Pancreas (tissue), 10 donors: ENCODE measurements around the gene IQCN. TPM values are rescaled to one million over a fixed set of nuclear protein-coding genes. Genes with fewer than 3 reads are reported as not detected.

Experiments
- ATAC-seq, 4 donors: fragments of 200-7000 bp; cut with Tn5 transposase; one replicate each; pipeline versions ENCODE4 v1.8.0 to v1.9.1; 2020; ENCODE audit warnings: mild to moderate bottlenecking in 4 of 4, moderate library complexity in 4 of 4
- DNase-seq, 6 donors: peaks; one replicate each; pipeline ENCODE4 v3.0.0-alpha.2; 2020
- FAIRE-seq: peaks from 2 replicates; lab custom pipeline; 2012; peaks lifted over from hg19 to GRCh38; lab: Jason Lieb, UNC
- H3K27ac ChIP-seq, 4 donors: fragments of 200-600 bp; sonication (generic); 1 replicate in 3 of 4; 2 replicates in 1 of 4; pipeline versions ENCODE4 v1.5.0 to v1.8.0; 2020
- H3K27me3 ChIP-seq, 4 donors: fragments of 200-600 bp; one replicate each; pipeline ENCODE4 v1.8.0; 2021
- H3K36me3 ChIP-seq, 3 donors: fragments of 200-600 bp; sonication (generic) in 1 of 3; one replicate each; pipeline versions ENCODE4 v1.5.0 to v1.8.0; 2020 to 2021
- H3K4me1 ChIP-seq, 3 donors: fragments of 200-600 bp; one replicate each; pipeline ENCODE4 v1.8.0; 2021
- H3K4me3 ChIP-seq, 4 donors: fragments of 200-600 bp; sonication (generic) in 2 of 4; one replicate each; pipeline versions ENCODE4 v1.5.0 to v1.8.0; 2020 to 2021
- H3K9me3 ChIP-seq, 4 donors: fragments of 200-600 bp; one replicate each; pipeline ENCODE4 v1.8.0; 2021
- WGBS, 2 donors: extraction: QIAGEN DNeasy Blood & Tissue Kit; methylation state at CpG; one replicate each; pipeline ENCODE4 v1.1.7; 2013; 5-methylcytosine and 5-hydroxymethylcytosine counted together
- intact Hi-C, 3 donors: fragments of 100-400 bp; cut with DNase I; formaldehyde crosslinking; loops; one replicate each; pipeline versions ENCODE4 v1.11.1 to v1.14.2; 2022
- polyA plus RNA-seq, 2 donors: library from polyadenylated mRNA; stranded (reverse); fragments of 200-250 nt; gene quantifications; one replicate each; pipeline ENCODE4 v1.2.3, GENCODE V29; 2013
- total RNA-seq, 6 donors: library from RNA; stranded (reverse); fragmentation: NEBNext Ultra II Directional in 4 of 6; extraction: Animal tissue kit (Norgen Biotek cat#: 25700) in 4 of 6; gene quantifications; one replicate each; pipeline versions ENCODE4 v1.2.1 to v1.2.4, GENCODE V29; 2021 to 2023
- TF ChIP-seq, protein P1 (sequence below), 4 donors: fragments of 200-600 bp; sonication (generic) in 3 of 4; IDR thresholded peaks; one replicate each; pipeline versions ENCODE4 v1.5.0 to v1.8.0; 2021; ENCODE audit warnings: antibody characterized with exemption in 4 of 4
- donor health status: healthy with polysubstance abuse.
- donor health status: DM: no; HTN: no; CAD: no; lungs with moderate emphysema.
- donor health status: DM: no; HTN: no; CAD: no.
- donor health status: control.
- donor health status: control.
- donor health status: Bipolar disorder and iron deficiency.
- donor health status: DM: yes; HTN: yes; CAD: no.
- donor health status: DM: no; HTN: no; CAD: no.
- donor health status: DM: no; HTN: no; CAD: no.
- donor health status: DM: yes; HTN: yes; CAD: no.

The IQCN gene
- total and polyA plus RNA-seq, 8 donors: 1.0 to 25.3 (median 3.2) TPM

DNA sequence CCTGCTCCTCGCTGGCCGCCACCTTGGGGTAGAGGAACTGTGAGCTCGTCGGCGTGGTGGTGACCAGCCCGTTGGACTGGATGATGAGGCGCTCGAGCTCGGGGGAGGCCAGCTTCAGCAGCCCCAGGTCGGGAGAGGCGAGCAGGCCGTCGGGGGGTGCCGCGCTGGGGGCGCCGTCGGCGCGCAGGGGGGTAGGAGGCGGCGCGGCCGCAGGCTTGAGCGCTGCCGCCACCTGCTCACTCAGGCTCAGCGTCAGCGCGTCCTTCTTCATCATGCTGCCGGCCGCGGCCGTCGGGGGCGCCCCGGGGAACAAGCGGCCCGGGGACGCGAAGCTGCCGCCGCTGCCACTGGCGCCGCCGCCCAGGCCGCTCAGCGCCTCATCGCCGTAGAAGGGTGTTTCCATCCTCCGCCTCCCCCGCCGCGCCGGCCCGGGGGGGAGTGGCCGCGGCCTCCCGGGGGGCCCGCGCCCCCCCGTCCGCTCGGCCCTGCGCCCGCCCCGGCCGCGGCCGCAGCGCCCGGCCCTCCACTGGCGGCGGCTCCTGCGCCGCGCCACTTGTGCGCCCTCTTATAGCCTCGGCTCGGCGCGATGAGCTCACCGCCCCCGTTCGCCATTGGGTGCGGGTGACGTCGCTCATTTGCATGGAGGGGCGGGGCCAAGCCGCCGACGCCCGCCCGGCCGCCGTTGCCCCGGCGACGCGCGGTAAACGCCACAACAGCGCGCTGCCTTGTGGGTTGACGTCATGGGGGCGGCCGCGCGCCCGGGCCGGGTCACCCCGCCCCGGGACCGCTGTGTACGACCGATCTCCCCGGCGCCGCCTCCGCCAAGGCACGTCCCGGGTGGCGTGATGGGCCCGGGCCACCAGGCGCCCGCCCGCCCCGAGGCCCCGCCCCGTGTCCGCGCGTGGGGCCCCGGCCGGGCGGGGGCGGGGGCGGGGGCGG, 7.1 kb upstream of the IQCN start, which contains the start of gene JUND:
JUND (minus strand) TSS at position 541 of the 939 bp plus-strand sequence; CDS start at position 403, 138 bp downstream.
- no peak for FAIRE-seq
- peak; percentile 63 to 73 (median 70) for ATAC-seq
- TF ChIP-seq, protein P1, sequence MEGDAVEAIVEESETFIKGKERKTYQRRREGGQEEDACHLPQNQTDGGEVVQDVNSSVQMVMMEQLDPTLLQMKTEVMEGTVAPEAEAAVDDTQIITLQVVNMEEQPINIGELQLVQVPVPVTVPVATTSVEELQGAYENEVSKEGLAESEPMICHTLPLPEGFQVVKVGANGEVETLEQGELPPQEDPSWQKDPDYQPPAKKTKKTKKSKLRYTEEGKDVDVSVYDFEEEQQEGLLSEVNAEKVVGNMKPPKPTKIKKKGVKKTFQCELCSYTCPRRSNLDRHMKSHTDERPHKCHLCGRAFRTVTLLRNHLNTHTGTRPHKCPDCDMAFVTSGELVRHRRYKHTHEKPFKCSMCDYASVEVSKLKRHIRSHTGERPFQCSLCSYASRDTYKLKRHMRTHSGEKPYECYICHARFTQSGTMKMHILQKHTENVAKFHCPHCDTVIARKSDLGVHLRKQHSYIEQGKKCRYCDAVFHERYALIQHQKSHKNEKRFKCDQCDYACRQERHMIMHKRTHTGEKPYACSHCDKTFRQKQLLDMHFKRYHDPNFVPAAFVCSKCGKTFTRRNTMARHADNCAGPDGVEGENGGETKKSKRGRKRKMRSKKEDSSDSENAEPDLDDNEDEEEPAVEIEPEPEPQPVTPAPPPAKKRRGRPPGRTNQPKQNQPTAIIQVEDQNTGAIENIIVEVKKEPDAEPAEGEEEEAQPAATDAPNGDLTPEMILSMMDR (IDR thresholded peaks at IDR 0.05): no peak
- peak; percentile 97 to 99 (median 98) for DNase-seq
- WGBS, 2 donors: 0% methylated on average over 70 to 138 of the region's 138 CpGs
- intact Hi-C loops: no loop called here
- Histone ChIP-seq H3K27me3 (no peaks in the 10 kb centered on the region), H3K27ac (peak within 1 kb of the TSS; percentile 97 to 100 (median 100)), H3K36me3 (peaks cover 2 to 18% (median 2%) of the 10 kb centered on the region in 3 donors), H3K4me1 (peaks cover 0 to 37% (median 17%) of the 10 kb centered on the region in 3 donors), H3K9me3 (no peaks in the 10 kb centered on the region), H3K4me3 (peak within 1 kb of the TSS; percentile 69 to 97 (median 80))

DNA sequence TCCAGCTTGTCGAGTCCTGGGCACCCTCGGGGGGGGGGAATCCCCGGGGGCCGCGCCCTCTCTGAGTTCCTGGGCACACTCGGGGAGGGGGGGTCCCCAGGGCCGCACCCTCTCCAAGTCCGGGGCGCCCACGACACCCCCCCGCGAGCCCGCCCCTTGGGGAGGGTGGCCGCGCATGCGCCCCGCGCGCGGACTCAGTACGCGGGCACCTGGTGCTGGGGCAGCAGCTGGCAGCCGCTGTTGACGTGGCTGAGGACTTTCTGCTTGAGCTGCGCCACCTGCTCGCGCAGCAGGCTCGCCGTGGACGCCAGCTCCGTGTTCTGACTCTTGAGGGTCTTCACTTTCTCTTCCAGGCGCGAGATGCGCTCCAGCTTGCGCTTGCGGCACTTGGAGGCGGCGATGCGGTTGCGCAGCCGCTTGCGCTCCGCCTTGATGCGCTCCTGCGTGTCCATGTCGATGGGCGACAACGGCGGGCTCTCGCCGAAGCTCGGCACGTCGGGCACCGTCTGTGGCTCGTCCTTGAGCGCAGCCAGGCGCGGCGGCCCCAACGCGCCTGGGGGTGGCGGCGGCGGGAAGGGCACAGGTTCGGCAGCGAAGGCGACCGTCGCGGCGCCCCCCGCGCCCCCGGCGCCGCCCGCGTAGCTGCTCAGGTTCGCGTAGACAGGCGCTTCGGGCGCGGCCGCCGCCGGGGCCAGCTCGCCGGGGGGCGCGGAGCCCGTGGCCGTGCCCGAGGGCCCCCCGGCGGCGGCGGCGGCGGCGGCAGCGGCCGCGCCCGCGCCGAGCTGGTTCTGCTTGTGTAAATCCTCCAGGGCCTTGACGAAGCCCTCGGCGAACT, 6.2 kb upstream of the IQCN start:
- Histone ChIP-seq H3K36me3 (peaks cover 2 to 18% (median 2%) of the 10 kb centered on the region in 3 donors), H3K27me3 (no peaks in the 10 kb centered on the region), H3K4me3 (peak overlapping the region; percentile 69 to 97 (median 80)), H3K27ac (peak overlapping the region; percentile 97 to 100 (median 100)), H3K4me1 (peaks cover 5 to 46% (median 25%) of the 10 kb centered on the region in 3 donors), H3K9me3 (no peaks in the 10 kb centered on the region)
- intact Hi-C loops: no loop called here
- DNase-seq: peak; percentile 80 to 95 (median 85)
- 0 to 1% methylated on average over 83 to 111 of the region's 111 CpGs for WGBS, 2 donors
- no peak for FAIRE-seq
- peak; percentile 28 to 58 (median 54) for ATAC-seq
- TF ChIP-seq, protein P1 (IDR thresholded peaks at IDR 0.05): no peak

DNA sequence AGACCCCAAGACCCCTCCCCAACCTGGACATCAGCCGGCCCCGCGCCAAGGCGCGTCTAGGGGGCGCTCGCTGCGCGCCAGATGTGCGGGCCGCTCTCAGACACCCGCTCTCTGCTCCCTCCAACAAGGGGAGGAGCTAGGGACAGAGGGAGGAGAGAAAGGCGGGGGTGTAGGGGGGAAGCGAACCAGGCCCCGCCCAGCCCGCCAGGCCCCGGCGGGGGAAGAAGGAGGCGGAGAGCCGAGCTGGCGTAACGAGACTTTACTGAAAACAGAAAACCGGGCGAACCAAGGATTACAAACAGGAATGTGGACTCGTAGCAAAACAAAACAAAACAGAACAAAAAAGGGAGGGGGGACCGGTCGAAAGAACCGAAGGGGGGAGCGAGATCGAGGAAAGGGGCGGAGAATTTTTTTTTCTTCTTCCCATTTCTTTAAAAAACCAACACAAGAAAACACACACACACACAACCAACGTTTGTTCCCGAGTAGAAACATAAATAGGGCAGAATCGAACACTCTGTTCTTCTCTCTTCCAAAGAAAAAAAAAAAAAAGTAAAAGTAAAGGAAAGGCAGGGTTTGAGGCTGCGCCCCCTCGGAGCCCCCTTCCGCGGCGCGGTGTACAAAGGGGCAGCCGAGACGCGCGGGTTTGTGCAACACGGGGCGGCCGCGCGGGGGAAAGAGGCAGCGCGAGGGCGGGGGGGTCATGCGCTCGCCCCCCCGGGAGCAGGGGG, 5.4 kb upstream of the IQCN start:
- TF ChIP-seq, protein P1 (IDR thresholded peaks at IDR 0.05): peak; percentile 38 to 68 (median 56)
- peak overlapping the region; percentile 97 to 100 (median 100) for H3K27ac ChIP-seq
- H3K36me3 ChIP-seq: peaks cover 2 to 18% (median 2%) of the 10 kb centered on the region in 3 donors
- peak; percentile 91 to 95 (median 93) for DNase-seq
- H3K4me1 ChIP-seq: peaks cover 10 to 52% (median 33%) of the 10 kb centered on the region in 3 donors
- intact Hi-C loops: loop anchor here in 2 of 3 donors (5.0 kb wide), 1 partner anchor 48 kb away; no protein-coding TSS in a partner anchor
- H3K9me3 ChIP-seq: no peaks in the 10 kb centered on the region
- ATAC-seq: peak; percentile 49 to 74 (median 72)
- 1% methylated on average over 49 to 55 of the region's 55 CpGs for WGBS, 2 donors
- H3K4me3 ChIP-seq: peak overlapping the region; percentile 43 to 97 (median 80)
- FAIRE-seq: peak; percentile 20
- H3K27me3 ChIP-seq: no peaks in the 10 kb centered on the region

DNA sequence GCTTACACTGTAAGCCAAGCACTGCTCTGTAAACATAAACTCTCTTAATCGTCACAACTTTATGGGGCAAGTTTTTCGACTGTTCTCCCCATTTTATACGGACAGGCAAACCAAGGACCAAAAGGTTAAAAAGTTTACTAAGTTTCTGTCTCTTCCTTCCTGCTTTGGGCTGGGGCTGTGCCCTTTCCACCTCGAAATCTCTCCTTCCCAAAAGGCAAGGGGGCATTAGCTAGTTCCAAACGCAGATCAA, 4.9 kb upstream of the IQCN start:
- FAIRE-seq (no peak), DNase-seq (no peak), ATAC-seq (no peak)
- H3K27me3 ChIP-seq: no peaks in the 10 kb centered on the region
- H3K27ac ChIP-seq: peak overlapping the region; percentile 97 to 100 (median 100)
- 0 to 2% methylated on average over 5 of the region's 5 CpGs for WGBS, 2 donors
- no peaks in the 10 kb centered on the region for H3K9me3 ChIP-seq
- TF ChIP-seq, protein P1 (IDR thresholded peaks at IDR 0.05): no peak
- peaks cover 13 to 55% (median 36%) of the 10 kb centered on the region in 3 donors for H3K4me1 ChIP-seq
- intact Hi-C loops: loop anchor here in 2 of 3 donors (5.0 kb wide), 1 partner anchor 48 kb away; no protein-coding TSS in a partner anchor
- peak overlapping the region; percentile 43 to 97 (median 80) for H3K4me3 ChIP-seq
- H3K36me3 ChIP-seq: peaks cover 2 to 18% (median 2%) of the 10 kb centered on the region in 3 donors
